HEK293T (cell line): Measurements from ENCODE around the gene POP4.

Experiments used
- CTCF ChIA-PET: fragments of 350-600 bp; formaldehyde crosslinking; extraction: SDS; loops from one replicate; lab custom pipeline; 2021; ENCODE audit warnings: antibody characterized with exemption, inconsistent platforms; lab: Yijun Ruan, JAX
- POLR2A ChIA-PET: fragments of 350-600 bp; formaldehyde crosslinking; extraction: SDS; loops from one replicate; lab custom pipeline; 2020; ENCODE audit warnings: antibody characterized with exemption, inconsistent platforms; lab: Yijun Ruan, JAX
- DNase-seq: peaks from one replicate; pipeline ENCODE4 v3.0.0; 2012; ENCODE audit warnings: mixed read lengths; ENCODE audit errors: extremely low spot score
- ARNT ChIP-seq: fragments of 450-650 bp; IDR thresholded peaks from 2 replicates; pipeline ENCODE4 v1.6.1; 2017; ENCODE audit warnings: mild to moderate bottlenecking
- BHLHE40 ChIP-seq: fragments of 450-650 bp; IDR thresholded peaks from 2 replicates; pipeline ENCODE4 v1.6.1; 2016; ENCODE audit warnings: mild to moderate bottlenecking, moderate library complexity, borderline replicate concordance
- CTBP1 ChIP-seq: fragments of 450-650 bp; IDR thresholded peaks from 2 replicates; pipeline ENCODE4 v1.6.1; 2016; ENCODE audit warnings: borderline replicate concordance
- ELF4 ChIP-seq: fragments of 450-650 bp; IDR thresholded peaks from 2 replicates; pipeline ENCODE4 v1.6.1; 2017; ENCODE audit warnings: antibody characterized with exemption
- FOXA1 ChIP-seq: fragments of 450-650 bp; IDR thresholded peaks from 2 replicates; pipeline ENCODE4 v1.6.1; 2016; ENCODE audit warnings: mild to moderate bottlenecking
- FOXK2 ChIP-seq: fragments of 450-650 bp; IDR thresholded peaks from 2 replicates; pipeline ENCODE4 v1.6.1; 2016; ENCODE audit warnings: mild to moderate bottlenecking
- FOXM1 ChIP-seq: fragments of 450-650 bp; IDR thresholded peaks from 2 replicates; pipeline ENCODE4 v1.6.1; 2017; ENCODE audit warnings: mild to moderate bottlenecking, borderline replicate concordance
- HDGF ChIP-seq: fragments of 450-650 bp; IDR thresholded peaks from 2 replicates; pipeline ENCODE4 v1.6.1; 2017; ENCODE audit warnings: antibody characterized with exemption, borderline replicate concordance
- L3MBTL2 ChIP-seq: fragments of 450-650 bp; conservative IDR thresholded peaks from 2 replicates; pipeline ENCODE4 v1.6.1; 2016; ENCODE audit warnings: mild to moderate bottlenecking
- LEF1 ChIP-seq: fragments of 450-650 bp; IDR thresholded peaks from 2 replicates; pipeline ENCODE4 v1.6.1; 2017; ENCODE audit warnings: mild to moderate bottlenecking, borderline replicate concordance
- NFRKB ChIP-seq: fragments of 450-650 bp; IDR thresholded peaks from 2 replicates; pipeline ENCODE4 v1.6.1; 2016; ENCODE audit warnings: mild to moderate bottlenecking, moderate library complexity
- SP1 ChIP-seq: fragments of 450-650 bp; IDR thresholded peaks from 2 replicates; pipeline ENCODE4 v1.6.1; 2017
- SUZ12 ChIP-seq: fragments of 450-650 bp; IDR thresholded peaks from 2 replicates; pipeline ENCODE4 v1.6.1; 2016; ENCODE audit warnings: mild to moderate bottlenecking
- TARDBP ChIP-seq: fragments of 450-650 bp; IDR thresholded peaks from 2 replicates; pipeline ENCODE4 v1.6.1; 2016
- ZNF384 ChIP-seq: fragments of 450-650 bp; IDR thresholded peaks from 2 replicates; pipeline ENCODE4 v1.6.1; 2016
- TF ChIP-seq, protein P1 (sequence below): fragments of 450-650 bp; IDR thresholded peaks from 2 replicates; pipeline ENCODE4 v1.6.1; 2016

The POP4 gene

DNA sequence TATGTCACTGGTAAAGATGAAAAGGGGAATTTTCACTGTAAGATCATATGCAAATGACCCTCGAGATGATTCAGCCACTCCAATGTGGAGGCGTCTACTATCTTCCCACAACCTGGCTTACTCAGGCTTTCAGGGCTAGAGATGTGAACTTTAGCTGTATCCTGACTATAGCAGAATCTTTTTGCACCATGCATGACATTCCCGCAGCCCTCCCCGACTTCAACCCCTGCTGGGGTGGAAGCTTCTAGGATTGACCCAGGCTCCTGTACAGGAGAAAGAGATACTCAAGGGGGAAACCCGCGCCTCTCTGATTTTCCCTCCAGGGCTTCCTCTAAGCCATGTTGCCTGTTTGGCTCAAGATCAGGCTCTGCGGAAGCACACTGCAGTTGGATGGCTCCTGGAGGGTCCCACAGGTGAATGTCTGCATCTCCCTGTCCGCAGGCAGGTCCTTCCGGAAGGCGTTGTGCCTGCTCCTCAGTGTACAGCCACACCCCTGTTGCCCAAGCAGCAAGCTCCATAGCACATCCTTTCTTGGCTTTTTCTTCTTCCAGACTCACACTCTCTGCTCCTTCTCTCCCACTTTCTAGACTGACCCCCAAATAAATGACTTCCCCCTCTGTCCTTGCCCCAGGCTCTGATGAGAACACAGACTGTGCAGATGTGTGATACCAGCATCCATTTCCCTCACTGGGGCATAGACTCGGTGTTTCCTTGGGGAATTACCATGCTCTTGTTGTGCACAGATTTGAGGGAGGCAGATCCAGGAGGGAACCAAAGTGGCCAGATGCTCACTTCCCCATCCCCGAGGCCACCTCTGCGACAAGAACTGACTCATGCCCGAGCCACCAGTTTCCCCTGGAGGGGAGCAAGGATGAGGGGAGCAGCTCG, 29.1 kb upstream of the POP4 start:
- no peak for DNase-seq
- CTCF ChIA-PET = interaction anchor here (0.5 kb wide), 1 partner anchor 428 kb away, joined by 5 read pairs; no protein-coding TSS in a partner anchor

DNA sequence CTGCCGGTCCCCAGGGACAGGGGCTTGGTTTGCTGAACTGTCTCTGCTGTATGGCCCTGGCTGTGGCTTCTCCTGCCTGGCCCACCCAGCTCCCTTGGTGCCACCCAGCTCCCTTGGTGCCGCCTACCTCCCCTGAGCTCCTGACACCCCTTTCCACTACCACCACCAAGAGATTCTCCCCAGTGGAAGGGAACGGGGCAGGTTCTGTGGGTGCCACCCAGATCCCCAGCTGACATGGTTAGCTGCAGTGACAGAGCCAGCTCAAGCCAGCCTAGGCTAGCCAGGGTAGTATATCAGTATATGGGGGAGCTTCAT, 28.5 kb upstream of the POP4 start:
- ChIA-PET CTCF (interaction anchor here (0.5 kb wide), 1 partner anchor 428 kb away, joined by 5 read pairs; no protein-coding TSS in a partner anchor), POLR2A (no interaction called here)

More for the DNA sequence above, 29.1 kb upstream of the POP4 start:
- no peak for TF ChIP-seq BHLHE40
- TF ChIP-seq NFRKB = no peak
- no peak for TF ChIP-seq ELF4
- TF ChIP-seq, protein P1, sequence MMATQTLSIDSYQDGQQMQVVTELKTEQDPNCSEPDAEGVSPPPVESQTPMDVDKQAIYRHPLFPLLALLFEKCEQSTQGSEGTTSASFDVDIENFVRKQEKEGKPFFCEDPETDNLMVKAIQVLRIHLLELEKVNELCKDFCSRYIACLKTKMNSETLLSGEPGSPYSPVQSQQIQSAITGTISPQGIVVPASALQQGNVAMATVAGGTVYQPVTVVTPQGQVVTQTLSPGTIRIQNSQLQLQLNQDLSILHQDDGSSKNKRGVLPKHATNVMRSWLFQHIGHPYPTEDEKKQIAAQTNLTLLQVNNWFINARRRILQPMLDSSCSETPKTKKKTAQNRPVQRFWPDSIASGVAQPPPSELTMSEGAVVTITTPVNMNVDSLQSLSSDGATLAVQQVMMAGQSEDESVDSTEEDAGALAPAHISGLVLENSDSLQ = no peak
- TF ChIP-seq FOXA1 = no peak
- no peak for TF ChIP-seq LEF1
- no peak for TF ChIP-seq CTBP1
- TF ChIP-seq ARNT = no peak
- TF ChIP-seq SUZ12 = no peak
- no peak for TF ChIP-seq FOXK2
- TF ChIP-seq HDGF = no peak
- TF ChIP-seq L3MBTL2 = no peak
- TF ChIP-seq TARDBP = no peak
- no peak for TF ChIP-seq FOXM1
- no peak for TF ChIP-seq SP1
- TF ChIP-seq ZNF384 = no peak
- POLR2A ChIA-PET = no interaction called here

DNA sequence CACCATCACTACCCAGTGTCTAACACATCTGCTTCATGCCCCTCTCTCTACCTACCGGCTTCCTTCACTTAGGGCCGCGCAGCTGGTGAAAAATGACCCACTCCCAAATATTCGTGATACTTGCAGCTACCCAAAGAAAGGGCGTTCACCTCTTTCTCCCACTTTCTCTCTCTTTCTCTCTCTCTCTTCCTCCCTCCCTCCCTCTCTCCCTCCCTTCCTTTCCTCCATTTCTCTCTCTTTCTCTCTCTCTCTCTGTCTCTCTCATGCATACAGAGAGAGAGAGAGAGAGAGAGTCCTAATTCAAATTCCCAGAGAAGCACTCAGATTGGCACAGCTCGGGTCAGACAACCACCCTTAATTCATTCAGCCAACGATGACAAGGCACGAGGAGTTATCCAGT, 27.7 kb upstream of the POP4 start:
- TF ChIP-seq BHLHE40 = no peak
- no peak for TF ChIP-seq SP1
- TF ChIP-seq, protein P1 = no peak
- TF ChIP-seq SUZ12 = no peak
- CTCF ChIA-PET = no interaction called here
- POLR2A ChIA-PET = no interaction called here
- no peak for DNase-seq

More for the DNA sequence above, 28.5 kb upstream of the POP4 start:
- DNase-seq = no peak
- TF ChIP-seq, protein P1 = no peak
- TF ChIP-seq ZNF384 (no peak), NFRKB (no peak), L3MBTL2 (no peak), TARDBP (no peak), FOXA1 (no peak), FOXM1 (no peak), ELF4 (no peak), BHLHE40 (no peak), FOXK2 (no peak), HDGF (no peak), ARNT (no peak), CTBP1 (no peak), LEF1 (no peak), SP1 (no peak), SUZ12 (no peak)

DNA sequence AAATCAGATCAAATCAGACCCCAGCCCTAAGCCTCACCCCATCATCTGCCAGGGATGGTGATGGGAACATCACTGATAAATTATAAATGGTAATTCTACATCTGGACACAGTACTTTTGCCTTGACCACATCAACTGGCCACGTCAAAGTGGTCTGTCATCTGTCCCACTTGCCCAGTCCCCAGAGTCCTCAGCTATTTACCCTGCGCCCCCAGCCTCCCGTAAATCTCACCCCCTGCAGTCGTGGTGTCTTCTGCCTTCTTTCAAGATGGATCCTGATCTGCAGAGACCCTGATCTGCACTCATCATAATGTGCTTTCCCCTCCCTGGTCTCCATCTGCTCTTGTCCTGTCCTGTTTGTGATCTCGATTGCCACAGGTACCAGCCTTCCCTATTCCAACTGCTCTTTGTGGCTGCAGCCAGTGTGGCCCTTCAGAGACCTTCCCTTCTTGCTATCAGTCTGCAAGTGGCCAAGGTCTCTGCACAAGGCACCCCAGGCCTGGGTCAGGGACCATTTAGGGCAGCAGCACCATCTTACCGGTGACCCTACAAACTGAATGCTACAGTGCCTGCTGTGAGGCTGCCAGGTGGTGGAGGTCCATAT, 26.7 kb upstream of the POP4 start:
- ChIA-PET POLR2A (no interaction called here), CTCF (no interaction called here)
- TF ChIP-seq LEF1 (no peak), HDGF (no peak)
- DNase-seq = no peak

DNA sequence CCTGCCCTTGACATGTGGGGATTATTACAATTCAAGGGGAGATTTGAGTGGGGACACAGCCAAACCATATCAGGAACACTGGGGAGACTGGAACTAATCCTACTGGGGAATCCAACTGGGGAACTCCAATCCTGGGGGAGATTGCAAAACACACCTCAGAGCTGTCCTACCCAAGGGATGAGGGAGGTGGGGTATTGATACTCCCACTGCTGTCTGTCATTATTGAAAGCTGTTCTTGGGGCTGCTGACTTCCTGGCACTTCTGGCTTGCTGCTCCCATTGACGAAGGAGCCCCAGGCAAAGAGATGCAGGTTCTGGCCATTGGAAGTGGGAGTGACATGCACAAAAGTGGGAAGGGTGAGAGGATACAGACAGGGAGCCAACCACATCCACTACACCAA, 24.7 kb upstream of the POP4 start:
- CTCF ChIA-PET = no interaction called here
- TF ChIP-seq, protein P1 = no peak
- TF ChIP-seq SUZ12 (no peak), TARDBP (no peak)
- POLR2A ChIA-PET = no interaction called here
- no peak for DNase-seq
